Activated CD8-positive, alpha-beta memory T cell treated with anti-CD3 and anti-CD28 coated beads, Interleukin-2, amount 50 U/mL, for 1 hour (primary cell): Measurements from ENCODE around the gene FOXA1.

ENCODE experiments used
- DNase-seq: peaks from one replicate; pipeline ENCODE4 v3.0.0-alpha.2; 2020; ENCODE audit errors: extremely low read depth

The FOXA1 gene

DNA sequence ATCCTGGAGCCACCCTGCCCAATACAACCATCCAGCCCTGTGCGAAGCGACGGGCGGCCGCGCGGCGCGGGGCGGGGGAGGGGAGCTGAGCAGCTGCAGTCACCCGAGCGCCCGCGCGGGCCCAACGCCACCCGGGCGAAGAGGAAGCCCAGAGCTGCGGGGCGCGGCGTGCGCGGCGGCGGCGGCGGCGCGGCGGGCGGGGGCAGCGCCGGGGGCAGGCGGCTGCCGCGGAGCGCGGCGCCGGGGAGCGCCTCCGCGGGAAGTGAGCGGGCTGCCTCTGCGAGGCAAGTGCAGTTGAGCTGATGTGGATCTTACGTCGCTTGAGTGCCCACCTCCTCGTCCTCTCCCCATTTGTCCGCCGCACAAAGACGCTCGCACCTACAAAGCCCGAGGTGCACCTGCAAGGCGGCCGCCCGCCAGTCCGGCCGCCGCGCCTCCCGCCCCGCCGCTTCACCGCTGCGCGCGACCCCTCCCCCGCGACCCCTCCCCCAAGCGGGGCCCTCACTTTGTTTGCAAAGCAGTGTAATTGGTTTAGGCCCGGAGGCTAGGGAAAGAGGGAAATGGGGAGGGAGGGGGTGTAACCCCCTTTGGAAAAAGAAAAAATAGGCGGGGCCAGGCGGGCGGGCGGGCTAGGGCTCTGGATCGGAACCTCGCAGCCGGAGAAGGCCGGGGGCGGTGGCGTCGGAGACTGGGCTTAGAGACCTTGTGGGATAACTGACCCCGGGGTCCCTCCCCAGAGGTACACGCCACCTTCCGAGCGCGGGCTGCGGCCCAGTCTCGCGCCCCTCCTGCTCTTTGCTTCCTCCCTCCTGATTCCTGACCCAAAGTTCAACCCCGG lies at the start of gene FOXA1, which contains the start of gene TTC6:
TSS of gene FOXA1 (minus strand) at position 279 of the 838 bp plus-strand sequence. CDS start at position 2, 277 bp downstream.
TSS of gene TTC6 (plus strand) at position 659 of the 838 bp plus-strand sequence. CDS start 26,436 bp downstream, outside the sequence.
- no peak for DNase-seq

- no peak for DNase-seq
Measured at GRCh38 chr14:37643701-37644100, 48.7 kb upstream of the FOXA1 start.

GRCh38 chr14:37642125-37642524 lies 47.1 kb upstream of the FOXA1 start:
- DNase-seq: no peak

GRCh38 chr14:37641117-37641516 lies 46.1 kb upstream of the FOXA1 start:
- DNase-seq: no peak

- no peak for DNase-seq
Measured at GRCh38 chr14:37638599-37638998, 43.5 kb upstream of the FOXA1 start.

- DNase-seq: no peak
Measured at GRCh38 chr14:37637341-37637740, 42.3 kb upstream of the FOXA1 start.

- no peak for DNase-seq
Measured at GRCh38 chr14:37625597-37626595, 30.8 kb upstream of the FOXA1 start.

DNA sequence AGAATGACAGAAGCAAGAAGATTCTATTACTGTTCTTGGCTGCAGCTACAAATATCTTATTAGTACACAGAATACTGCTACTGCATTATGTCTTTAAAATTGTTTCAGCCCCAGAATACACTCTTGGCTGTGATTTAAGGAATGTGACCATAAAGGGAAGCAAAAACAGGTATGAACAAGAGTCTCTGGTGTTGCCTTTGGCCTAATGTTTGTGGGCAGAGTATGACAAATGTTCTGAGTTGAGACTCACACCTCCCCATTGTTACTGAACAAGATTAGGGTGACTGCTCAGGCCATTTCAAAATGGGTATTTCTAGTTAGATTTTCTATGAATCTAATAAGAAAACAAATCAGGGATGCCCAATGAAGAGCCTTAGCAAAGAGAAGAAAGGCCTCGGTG lies 28.9 kb upstream of the FOXA1 start:
- DNase-seq: no peak

DNA sequence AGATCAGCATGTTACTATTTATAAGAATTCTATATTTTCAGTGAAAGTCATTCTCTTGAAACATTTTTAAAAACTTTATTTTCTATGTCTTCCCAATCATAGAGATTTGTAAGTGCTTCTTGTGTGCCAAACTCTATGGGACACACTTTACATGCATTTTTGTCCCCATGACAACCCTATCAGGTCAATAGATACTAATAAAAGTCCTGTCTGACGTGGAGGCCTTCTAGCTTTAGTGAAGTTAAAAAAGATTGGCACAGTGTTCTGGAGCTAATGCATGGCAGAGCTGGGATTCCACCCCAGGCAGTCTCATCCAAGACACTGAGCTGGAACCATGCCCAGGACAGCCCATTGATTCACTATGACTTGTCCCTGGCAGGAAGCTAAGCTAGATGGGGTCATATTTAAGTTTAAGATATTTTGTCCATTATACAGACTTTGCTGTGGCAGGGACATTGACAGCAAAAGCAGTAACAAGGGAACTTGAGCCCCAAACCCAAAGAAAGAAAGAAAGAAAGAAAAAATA lies 28.4 kb upstream of the FOXA1 start:
- DNase-seq: no peak

DNA sequence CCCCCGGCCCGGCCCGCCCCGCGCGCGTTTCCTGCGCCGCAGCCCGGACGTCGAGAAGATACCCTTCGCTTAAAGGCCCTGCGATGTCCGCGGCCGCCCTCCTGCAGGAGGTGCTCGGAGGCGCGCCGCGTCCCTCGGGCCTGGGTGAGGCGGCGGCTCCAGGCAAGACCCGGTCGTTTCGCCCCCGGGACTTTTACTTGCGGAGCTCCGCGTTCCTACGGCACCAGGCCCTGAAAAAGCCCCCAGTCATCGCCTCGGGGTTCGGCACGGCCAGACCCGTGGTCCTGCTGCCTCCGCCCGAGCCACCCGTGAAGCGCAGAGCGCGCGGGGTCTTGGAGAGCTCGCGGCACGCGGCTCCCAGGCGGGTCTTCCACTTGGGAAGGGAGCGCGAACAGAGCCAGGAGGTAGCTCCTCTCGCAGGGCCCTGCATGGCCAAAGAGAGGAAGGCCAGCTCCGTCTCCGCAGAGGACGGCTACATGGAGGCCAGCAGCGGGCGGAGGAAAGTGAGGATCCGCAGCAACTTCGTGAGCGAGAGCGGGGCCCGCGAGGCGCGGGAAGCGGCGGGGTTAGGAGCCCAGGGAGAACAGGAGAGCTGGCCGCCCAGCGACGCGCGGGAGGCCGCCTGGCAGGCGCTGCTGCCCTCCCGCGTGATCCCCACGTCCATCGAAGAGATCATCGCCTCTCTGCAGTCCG lies 27.3 kb upstream of the FOXA1 start:
- no peak for DNase-seq

- no peak for DNase-seq
Measured at GRCh38 chr14:37620856-37621255, 25.8 kb upstream of the FOXA1 start.

DNA sequence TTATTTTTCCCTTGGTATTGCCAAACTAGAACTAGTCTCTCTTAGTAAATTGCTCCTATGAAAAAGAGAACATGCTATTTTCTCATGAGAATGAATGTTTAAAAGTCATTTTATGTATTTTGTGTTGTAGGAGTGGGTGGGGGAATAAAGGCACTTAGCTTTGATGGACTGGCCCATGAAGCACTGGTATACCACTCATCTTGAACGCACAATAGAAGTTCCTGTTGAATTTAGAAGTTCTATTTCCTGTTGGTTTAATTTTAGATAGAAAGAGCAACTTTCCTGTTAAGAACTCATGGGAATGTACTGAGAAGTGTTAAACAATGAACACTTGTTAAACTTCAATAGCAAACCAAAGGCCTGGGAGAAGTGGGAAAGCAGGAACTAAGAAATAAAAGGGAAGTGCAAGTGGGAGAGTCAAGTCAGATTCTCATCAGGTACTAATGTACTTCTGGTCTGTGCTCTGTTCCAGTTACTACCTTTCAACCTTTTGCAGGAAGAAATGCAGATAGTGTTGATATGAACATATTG lies 23.5 kb upstream of the FOXA1 start:
- no peak for DNase-seq

GRCh38 chr14:37617864-37618365 lies 22.9 kb upstream of the FOXA1 start:
- DNase-seq: no peak

- no peak for DNase-seq
Measured at GRCh38 chr14:37616853-37617252, 21.8 kb upstream of the FOXA1 start.

DNA sequence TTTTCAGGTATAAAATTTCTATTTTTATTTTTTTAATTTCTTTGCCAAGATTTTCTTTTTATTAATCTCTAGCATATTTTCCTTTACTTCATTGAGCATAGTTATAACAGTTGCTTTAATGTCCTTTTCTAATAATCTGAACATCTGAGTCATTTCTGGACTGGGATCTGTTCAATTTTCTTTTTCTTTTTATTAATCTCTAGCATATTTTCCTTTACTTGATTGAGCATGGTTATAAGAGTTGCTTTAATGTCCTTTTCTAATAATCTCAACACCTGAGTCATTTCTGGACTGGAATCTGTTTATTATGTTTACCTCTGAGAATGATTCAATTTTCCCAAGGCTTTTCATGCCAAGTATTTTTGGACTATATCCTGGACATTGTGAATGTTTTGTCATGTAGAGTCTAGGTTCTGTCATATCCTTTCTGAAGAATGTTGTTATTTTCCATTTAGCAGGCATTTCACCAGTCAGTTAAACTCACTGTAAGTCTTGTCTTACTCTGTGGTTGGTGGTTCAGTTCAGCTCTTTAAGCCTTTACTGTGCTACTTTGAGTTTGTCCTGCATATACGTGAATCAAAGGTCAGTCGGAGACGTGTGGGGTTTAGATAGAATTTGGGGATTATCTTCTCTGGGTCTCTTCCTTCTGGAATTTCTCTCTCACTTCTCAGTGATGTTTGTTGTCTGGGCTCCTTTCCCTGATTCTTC lies 20.7 kb upstream of the FOXA1 start:
- no peak for DNase-seq

DNA sequence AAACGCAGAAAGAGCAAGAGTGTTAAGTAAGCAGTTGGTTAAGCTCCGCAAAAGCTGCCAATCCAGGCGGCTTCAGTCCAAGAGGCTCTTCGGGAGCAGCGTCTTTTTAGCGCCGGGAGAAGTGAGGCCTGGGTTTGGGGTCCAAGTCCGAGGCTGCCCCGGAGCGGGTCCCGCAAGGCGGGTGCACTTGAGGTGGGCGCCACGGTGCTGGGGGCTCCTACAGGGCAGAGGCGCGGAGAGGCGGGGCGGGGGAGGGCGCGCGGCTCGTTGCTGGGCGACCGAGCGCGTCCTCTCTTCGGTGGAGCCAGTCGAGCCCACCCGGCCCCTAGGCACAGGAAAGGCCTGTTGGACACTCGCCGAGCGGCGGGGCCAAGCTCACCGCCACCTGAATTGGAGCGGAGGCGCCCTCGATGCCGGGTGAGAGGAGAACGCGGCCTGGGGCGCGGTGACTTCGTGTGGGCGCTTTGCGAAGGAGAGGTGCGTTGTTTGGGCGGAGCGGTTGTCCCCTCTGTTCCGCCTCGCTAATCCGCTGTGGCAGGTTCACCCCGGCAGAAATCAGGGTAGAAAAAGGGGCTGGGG lies 16.0 kb upstream of the FOXA1 start:
- no peak for DNase-seq

- DNase-seq: no peak
Measured at GRCh38 chr14:37608649-37609048, 13.6 kb upstream of the FOXA1 start.

- no peak for DNase-seq
Measured at GRCh38 chr14:37606678-37607077, 11.6 kb upstream of the FOXA1 start.

- no peak for DNase-seq
Measured at GRCh38 chr14:37603688-37604251, 8.7 kb upstream of the FOXA1 start.
